HL-60 (cell line): ENCODE measurements around the gene KY.

Experiments used
- DNase-seq, 2 experiments: peaks; one replicate each; pipeline ENCODE4 v3.0.0-alpha.2; 2010 to 2020; ENCODE audit warnings: low read depth in 1 of 2, low spot score in 1 of 2
- H3K27ac ChIP-seq: fragments of 250-450 bp; sonication (Bioruptor Pico); replicated peaks from 2 replicates; pipeline ENCODE4 v1.5.1; 2020; ENCODE audit warnings: mild to moderate bottlenecking, moderate library complexity
- H3K27me3 ChIP-seq: fragments of 250-450 bp; sonication (Bioruptor Pico); 2 replicates; pipeline ENCODE4 v1.5.1; 2021; ENCODE audit warnings: mild to moderate bottlenecking, moderate library complexity; ENCODE audit not compliant: insufficient read depth, poor library complexity, severe bottlenecking
- H3K4me3 ChIP-seq: replicated peaks from 2 replicates; pipeline ENCODE4 v1.5.1; 2011; ENCODE audit warnings: mild to moderate bottlenecking, control low read depth, low read length; ENCODE audit not compliant: insufficient read depth
- CTCF ChIP-seq: IDR thresholded peaks from one replicate; pipeline ENCODE4 v1.5.1; 2011; ENCODE audit warnings: low read length, control low read depth, inconsistent platforms; ENCODE audit not compliant: insufficient read depth
- GABPA ChIP-seq: IDR thresholded peaks from 2 replicates; pipeline ENCODE4 v1.6.1; 2012; ENCODE audit warnings: low read depth
- POLR2AphosphoS5 ChIP-seq: IDR thresholded peaks from 2 replicates; pipeline ENCODE4 v1.6.1; 2012; ENCODE audit warnings: low read depth
- REST ChIP-seq: IDR thresholded peaks from 2 replicates; pipeline ENCODE4 v1.6.1; 2012; ENCODE audit warnings: low read depth; ENCODE audit not compliant: insufficient replicate concordance
- SPI1 ChIP-seq: IDR thresholded peaks from 2 replicates; pipeline ENCODE4 v1.6.1; 2012; ENCODE audit warnings: low read depth, mild to moderate bottlenecking, borderline replicate concordance

Gene KY

GRCh38 chr3:134613006-134613520 lies 37.8 kb downstream of the KY start:
- no peak for TF ChIP-seq POLR2AphosphoS5
- TF ChIP-seq SPI1, result no peak
- TF ChIP-seq GABPA, result no peak
- no peak for TF ChIP-seq REST
- no peak for TF ChIP-seq CTCF
- Histone ChIP-seq H3K27me3 (no peaks in the 10 kb centered on the region), H3K27ac (no peak overlapping the region)

GRCh38 chr3:134611516-134611915 lies 39.3 kb downstream of the KY start:
- DNase-seq, result no peak
- Histone ChIP-seq H3K27me3 (no peaks in the 10 kb centered on the region), H3K4me3 (no peak overlapping the region), H3K27ac (no peak overlapping the region)
- TF ChIP-seq REST, result no peak
- TF ChIP-seq CTCF, result no peak
- TF ChIP-seq GABPA, result no peak
- TF ChIP-seq SPI1, result no peak
- no peak for TF ChIP-seq POLR2AphosphoS5

More at GRCh38 chr3:134613006-134613520, 37.8 kb downstream of the KY start:
- no peak for DNase-seq
- no peak overlapping the region for H3K4me3 ChIP-seq

GRCh38 chr3:134610432-134611385 lies 40.1 kb downstream of the KY start:
- DNase-seq, result no peak
- TF ChIP-seq GABPA (no peak), POLR2AphosphoS5 (no peak), SPI1 (no peak), REST (no peak), CTCF (no peak)
- H3K4me3 ChIP-seq, result no peak overlapping the region
- H3K27ac ChIP-seq, result no peak overlapping the region
- H3K27me3 ChIP-seq, result no peaks in the 10 kb centered on the region
